ENCODE results near the gene TMEM184B. TPM values are rescaled to one million over a fixed set of nuclear protein-coding genes. Genes with fewer than 3 reads are reported as not detected.

TMEM184B gene
- total and polyA plus RNA-seq, 9 donors: 15.3 to 48.3 (median 38.2) TPM

- H3K36me3 ChIP-seq: no peaks in the 10 kb centered on the region
- intact Hi-C loops (cut with DNase I): no loop called here
- H3K9me3 ChIP-seq: no peaks in the 10 kb centered on the region
- H3K4me1 ChIP-seq (ENCODE audit: insufficient read depth): peaks cover 9% of the 10 kb centered on the region
- H3K4me3 ChIP-seq: no peak overlapping the region
- TF ChIP-seq EP300 (IDR thresholded peaks at IDR 0.05): no peak
- TF ChIP-seq CTCF (IDR thresholded peaks at IDR 0.05): no peak
- TF ChIP-seq POLR2A (IDR thresholded peaks at IDR 0.05): no peak
- H3K27me3 ChIP-seq: no peaks in the 10 kb centered on the region
- 77 to 80% (median 80%) methylated on average over 8 of the region's 8 CpGs for WGBS, 3 donors
- peak overlapping the region; percentile 54 to 92 for H3K27ac ChIP-seq
- DNase-seq: no peak
These were observed 52.6 kb downstream of the TMEM184B start for GRCh38 chr22:38220163-38220562.

- Histone ChIP-seq H3K4me1 (ENCODE audit: insufficient read depth) (peaks cover 9% of the 10 kb centered on the region), H3K27me3 (no peaks in the 10 kb centered on the region), H3K36me3 (no peaks in the 10 kb centered on the region), H3K9me3 (no peaks in the 10 kb centered on the region), H3K27ac (peak overlapping the region; percentile 54 to 92), H3K4me3 (no peak overlapping the region)
- DNase-seq: peak in 1 of 5 donors; percentile 39
- TF ChIP-seq EP300 (IDR thresholded peaks at IDR 0.05) (no peak), CTCF (IDR thresholded peaks at IDR 0.05) (no peak), POLR2A (IDR thresholded peaks at IDR 0.05) (no peak)
- WGBS, 3 donors: 64 to 71% (median 69%) methylated on average over 10 of the region's 10 CpGs
- intact Hi-C loops (cut with DNase I): no loop called here
These were observed 53.2 kb downstream of the TMEM184B start for GRCh38 chr22:38219632-38220031.

GRCh38 chr22:38218661-38219622 is 53.9 kb downstream of the TMEM184B start:
- no peak overlapping the region for H3K4me3 ChIP-seq
- no peaks in the 10 kb centered on the region for H3K36me3 ChIP-seq
- H3K27ac ChIP-seq: peak overlapping the region; percentile 54 to 92
- TF ChIP-seq CTCF (IDR thresholded peaks at IDR 0.05) (no peak), POLR2A (IDR thresholded peaks at IDR 0.05) (no peak), EP300 (IDR thresholded peaks at IDR 0.05) (peak; percentile 22)
- H3K4me1 ChIP-seq (ENCODE audit: insufficient read depth): peaks cover 13% of the 10 kb centered on the region
- no peaks in the 10 kb centered on the region for H3K27me3 ChIP-seq
- intact Hi-C loops (cut with DNase I): no loop called here
- peak; percentile 85 to 90 (median 86) for DNase-seq
- no peaks in the 10 kb centered on the region for H3K9me3 ChIP-seq
- 39 to 43% (median 41%) methylated on average over 22 to 25 of the region's 25 CpGs for WGBS, 3 donors

- DNase-seq: no peak
- H3K4me3 ChIP-seq: no peak overlapping the region
- TF ChIP-seq POLR2A (IDR thresholded peaks at IDR 0.05) (no peak), CTCF (IDR thresholded peaks at IDR 0.05) (no peak), EP300 (IDR thresholded peaks at IDR 0.05) (no peak)
- H3K9me3 ChIP-seq: no peaks in the 10 kb centered on the region
- H3K27me3 ChIP-seq: no peaks in the 10 kb centered on the region
- intact Hi-C loops (cut with DNase I): no loop called here
- no peaks in the 10 kb centered on the region for H3K36me3 ChIP-seq
- peaks cover 13% of the 10 kb centered on the region for H3K4me1 ChIP-seq (ENCODE audit: insufficient read depth)
- WGBS, 3 donors: 82 to 88% (median 86%) methylated on average over 11 of the region's 11 CpGs
- no peak overlapping the region for H3K27ac ChIP-seq
These were observed 57.4 kb downstream of the TMEM184B start for GRCh38 chr22:38215156-38216038.

Data from ovary (tissue), 9 donors.